ENCODE results near the gene MAP4K3.

Gene MAP4K3

GRCh38 chr2:39436592-39437521, at the start of gene MAP4K3:
TSS of gene MAP4K3 (minus strand) at chr2:39437285. CDS start at chr2:39436987, 298 bp downstream.
- peak; percentile 96 for DNase-seq (ENCODE audit: low spot score)

DNA sequence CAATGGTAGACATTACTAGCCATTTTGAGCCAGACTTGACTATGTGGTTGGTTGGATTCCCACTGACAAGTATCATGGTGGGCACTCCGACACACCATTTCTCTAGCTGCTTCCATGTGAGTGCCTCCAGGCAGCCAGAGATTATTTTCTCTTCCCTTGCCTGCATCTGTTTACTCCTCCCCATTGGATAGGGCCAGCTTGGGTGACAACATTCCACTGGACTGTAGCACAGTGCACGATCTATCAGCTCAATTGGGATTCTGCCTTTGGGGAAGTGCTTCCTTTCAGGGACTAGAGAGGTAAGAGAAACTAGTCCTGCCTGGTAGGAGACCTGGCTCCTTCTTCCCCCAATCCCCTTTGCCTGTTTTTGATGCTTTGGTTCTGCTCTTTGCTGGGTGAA, 49.0 kb upstream of the MAP4K3 start:
- DNase-seq (ENCODE audit: low spot score), result no peak

- DNase-seq (ENCODE audit: low spot score), result no peak
These were observed 47.8 kb upstream of the MAP4K3 start for GRCh38 chr2:39484620-39485495.

- DNase-seq (ENCODE audit: low spot score), result no peak
These were observed 47.1 kb upstream of the MAP4K3 start for GRCh38 chr2:39484206-39484605.

DNA sequence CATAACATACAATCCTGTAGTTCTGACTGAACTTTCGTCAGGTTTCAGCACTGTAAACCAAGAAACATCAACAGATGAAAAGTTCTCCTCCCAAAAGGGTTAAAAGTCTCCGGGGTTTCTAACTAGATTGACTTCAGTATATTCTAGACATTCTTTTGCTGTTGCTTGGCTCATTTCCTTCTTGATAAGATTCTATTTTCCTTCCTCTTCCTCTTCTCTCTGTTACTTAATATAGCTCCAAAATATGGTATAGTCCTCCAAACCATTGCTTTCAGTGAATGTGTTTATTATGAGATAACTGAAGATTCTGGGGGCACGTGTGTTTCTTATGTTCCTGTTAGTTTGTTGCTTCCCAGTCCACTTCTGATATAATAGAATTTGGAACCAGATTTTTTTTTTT, 46.4 kb upstream of the MAP4K3 start:
- no peak for DNase-seq (ENCODE audit: low spot score)

DNA sequence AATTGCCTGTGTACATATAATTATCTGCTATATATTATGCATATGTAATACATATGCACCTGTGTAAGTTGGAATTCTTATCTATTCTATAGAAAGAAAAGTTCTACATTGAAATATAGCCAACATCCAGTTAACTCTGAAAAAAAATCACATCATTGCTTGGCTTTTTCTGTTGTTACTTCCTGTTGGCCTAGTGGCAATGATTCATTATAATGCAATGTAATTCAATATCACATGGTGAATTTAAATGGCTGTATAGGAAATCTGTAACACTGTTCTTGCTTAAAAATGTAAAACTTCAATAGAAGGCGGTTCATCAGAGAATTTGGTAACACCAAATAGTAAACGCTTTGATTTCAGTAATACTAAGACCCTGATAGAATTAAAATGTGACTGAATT, 44.5 kb upstream of the MAP4K3 start:
- peak; percentile 68 for DNase-seq (ENCODE audit: low spot score)

DNA sequence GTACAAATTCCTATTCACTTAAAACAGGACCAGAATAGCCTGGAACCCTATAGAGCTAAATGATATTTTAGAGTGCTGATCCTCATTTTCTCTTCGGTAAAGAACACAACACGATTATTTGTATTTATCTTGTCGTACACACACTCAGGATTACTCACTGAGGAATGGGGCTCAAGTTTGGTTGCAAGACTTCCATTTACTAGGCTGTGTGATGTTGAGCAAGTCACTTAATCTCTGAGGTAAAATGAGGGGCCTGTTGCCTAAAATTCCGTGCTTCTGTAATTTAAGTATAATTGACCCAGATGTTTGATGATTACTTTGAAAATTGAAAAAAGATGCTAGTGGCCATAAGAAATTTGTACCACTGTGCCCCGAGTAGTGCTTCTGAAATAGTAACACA, 42.6 kb upstream of the MAP4K3 start:
- DNase-seq (ENCODE audit: low spot score), result no peak

GRCh38 chr2:39479053-39479670, 42.1 kb upstream of the MAP4K3 start:
- DNase-seq (ENCODE audit: low spot score), result no peak

DNA sequence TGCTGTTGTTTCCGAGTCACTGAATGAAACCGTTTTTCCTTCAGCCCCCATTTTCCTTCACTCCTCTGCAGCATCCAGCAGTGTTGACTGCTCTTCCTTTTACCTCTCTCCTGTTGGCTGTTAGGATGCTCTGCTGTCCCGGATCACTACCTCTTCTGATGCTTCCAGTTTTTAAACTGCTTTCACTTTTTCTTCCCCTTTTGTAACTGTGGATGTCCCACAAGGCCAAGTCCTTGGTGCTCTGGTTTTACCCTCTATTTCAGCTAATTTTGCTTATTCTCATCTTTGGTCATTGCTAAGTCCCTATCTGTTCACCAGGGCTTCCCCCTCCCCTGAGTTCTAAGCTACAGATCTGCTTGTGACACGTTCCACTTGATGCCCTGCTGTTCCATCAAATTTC, 39.4 kb upstream of the MAP4K3 start:
- DNase-seq (ENCODE audit: low spot score), result no peak

- DNase-seq (ENCODE audit: low spot score), result no peak
These were observed 37.9 kb upstream of the MAP4K3 start for GRCh38 chr2:39475006-39475405.

- DNase-seq (ENCODE audit: low spot score), result no peak
These were observed 33.5 kb upstream of the MAP4K3 start for GRCh38 chr2:39470580-39470979.

- peak; percentile 70 for DNase-seq (ENCODE audit: low spot score)
These were observed 32.7 kb upstream of the MAP4K3 start for GRCh38 chr2:39469807-39470206.

DNA sequence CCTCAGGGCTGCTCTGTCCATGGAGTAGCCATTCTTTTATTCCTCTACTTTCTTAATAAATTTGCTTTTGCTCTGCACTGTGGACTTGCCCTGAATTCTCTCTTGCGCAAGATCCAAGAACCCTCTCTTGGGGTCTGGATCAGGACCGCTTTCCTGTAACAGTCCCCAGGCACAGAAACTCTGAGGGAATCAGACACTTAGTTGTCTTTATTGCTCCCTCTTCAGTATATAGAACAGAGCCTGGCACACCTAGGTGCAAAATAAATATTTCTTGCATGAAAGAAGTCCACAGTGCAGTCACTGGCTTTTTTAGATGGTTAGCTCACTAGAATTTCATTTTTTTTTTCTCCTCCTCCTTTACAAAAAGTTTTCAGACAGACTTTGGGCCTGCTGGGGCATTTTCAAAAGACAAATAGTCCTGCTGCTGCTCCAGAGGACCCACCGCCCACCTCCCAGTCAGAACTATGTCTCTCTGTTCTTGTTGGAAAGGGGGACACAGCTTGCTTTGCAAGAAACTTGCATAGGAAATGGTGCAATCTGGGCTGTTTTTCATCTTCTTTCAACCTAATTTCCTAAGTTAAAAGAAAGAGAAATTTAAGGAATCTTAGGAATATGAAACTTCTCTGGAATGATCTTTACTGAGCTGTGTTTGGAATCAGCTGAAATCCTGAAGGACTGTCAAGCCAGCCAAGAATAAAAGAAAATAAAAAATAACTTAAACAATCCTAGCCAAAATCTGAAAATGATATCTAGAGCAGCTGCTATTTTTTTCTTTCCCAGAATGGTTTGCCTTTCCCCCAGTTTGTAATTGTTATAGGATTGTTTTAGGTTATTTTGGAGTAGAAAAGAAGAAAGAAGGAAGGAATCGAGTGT, 31.7 kb upstream of the MAP4K3 start:
- no peak for DNase-seq (ENCODE audit: low spot score)

DNA sequence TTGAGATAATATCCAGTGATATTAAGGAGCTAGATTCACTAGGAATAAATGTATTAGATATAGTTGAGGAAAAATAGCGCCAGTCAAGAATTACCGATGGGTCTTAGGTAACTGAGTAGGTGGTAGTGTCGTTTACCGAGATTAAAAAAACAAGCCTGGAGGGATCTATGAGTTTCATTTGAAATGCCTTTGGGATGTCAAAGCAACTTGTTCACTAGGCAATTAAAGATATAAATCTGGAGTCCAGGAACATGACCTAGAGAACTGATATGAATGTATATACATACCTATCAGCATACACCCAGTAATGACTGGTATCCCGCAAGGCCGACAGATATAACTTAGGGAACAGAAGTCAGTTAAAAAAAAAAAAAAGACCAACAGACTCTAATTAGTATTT, 29.2 kb upstream of the MAP4K3 start:
- no peak for DNase-seq (ENCODE audit: low spot score)

- no peak for DNase-seq (ENCODE audit: low spot score)
These were observed 27.8 kb upstream of the MAP4K3 start for GRCh38 chr2:39464864-39465263.

GRCh38 chr2:39455826-39456225, 18.7 kb upstream of the MAP4K3 start:
- DNase-seq (ENCODE audit: low spot score), result peak; percentile 34

DNA sequence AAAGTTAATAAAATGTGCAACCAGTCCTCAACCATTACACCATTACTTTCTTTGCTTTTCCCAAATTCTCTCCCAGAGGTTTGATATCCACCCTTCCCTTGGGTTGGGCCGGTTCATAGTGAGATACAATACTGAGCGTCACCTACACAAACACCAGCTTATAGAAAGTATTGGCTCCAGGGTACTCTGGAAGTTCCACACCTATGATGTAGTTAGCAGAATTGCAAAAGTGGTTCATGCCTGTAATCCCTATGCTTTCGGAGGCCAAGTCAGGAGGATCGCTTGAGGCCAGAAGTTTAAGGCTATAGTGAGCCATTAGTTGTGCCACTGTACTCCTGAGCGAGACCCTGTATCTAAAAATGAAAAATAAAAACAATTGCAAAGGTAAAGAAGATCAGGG, 15.3 kb upstream of the MAP4K3 start:
- DNase-seq (ENCODE audit: low spot score), result no peak

GRCh38 chr2:39451954-39452353, 14.9 kb upstream of the MAP4K3 start:
- no peak for DNase-seq (ENCODE audit: low spot score)

DNA sequence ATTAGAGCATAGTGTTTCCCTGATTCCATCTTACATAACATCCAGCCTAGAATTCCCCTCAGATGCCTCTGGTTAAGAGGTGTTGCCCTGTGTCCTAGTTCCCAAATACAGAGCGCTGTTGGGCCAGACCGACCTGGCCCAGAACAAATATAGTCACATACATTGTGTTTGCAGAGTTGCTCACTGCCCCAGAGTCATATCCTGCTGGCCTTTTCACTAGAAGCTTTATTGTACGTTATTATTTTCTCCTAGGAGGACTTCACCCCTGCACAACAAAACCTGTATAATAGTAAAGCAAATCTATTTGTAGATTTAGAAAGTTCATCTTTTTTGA, 11.1 kb upstream of the MAP4K3 start:
- no peak for DNase-seq (ENCODE audit: low spot score)

DNA sequence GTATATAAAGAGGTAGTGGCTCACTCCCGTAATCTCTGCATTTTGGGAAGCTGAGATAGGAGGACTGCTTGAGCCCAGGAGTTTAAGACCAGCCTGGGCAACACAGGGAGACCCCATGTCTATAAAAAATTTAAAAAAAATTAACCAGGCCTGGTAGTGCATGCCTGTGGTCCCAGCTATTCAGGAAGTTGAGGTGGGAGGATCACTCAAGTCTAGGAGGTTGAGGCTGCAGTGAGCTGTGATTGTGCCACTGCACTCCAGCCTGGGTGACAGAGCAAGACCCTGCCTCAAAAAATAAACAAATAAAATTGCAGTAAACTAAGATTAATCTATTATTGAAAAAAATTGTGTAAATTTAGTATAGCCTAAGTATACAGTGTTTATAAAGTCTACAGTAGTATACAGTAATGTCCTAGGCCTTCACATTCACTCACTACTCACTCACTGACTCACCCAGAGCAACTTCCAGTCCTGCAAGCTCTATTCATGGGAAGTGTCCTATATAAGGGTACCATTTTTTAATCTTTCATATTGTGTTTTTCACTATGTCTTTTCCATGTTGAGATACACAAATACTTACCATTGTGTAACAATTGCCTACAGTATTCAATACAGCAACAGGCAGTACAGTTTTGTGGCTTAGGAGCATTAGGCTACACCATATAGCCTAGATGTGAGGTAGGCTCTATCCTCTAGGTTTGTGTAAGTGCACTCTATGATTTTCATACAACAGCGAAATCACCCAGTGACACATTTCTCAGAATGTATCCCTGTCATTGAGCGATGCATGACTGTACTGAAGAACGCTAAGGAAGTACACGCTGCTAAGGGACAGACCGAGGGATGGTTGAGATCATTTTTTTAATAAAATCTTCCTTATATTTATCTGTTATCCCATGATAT, 10.4 kb upstream of the MAP4K3 start:
- peak; percentile 32 for DNase-seq (ENCODE audit: low spot score)

- DNase-seq (ENCODE audit: low spot score), result no peak
These were observed 8.8 kb upstream of the MAP4K3 start for GRCh38 chr2:39445934-39446333.
